Measurements from ENCODE around the gene KRT36. TPM values are rescaled to one million over a fixed set of nuclear protein-coding genes. Genes with fewer than 3 reads are reported as not detected.
A peak's percentile ranks its signal among the peaks of the same experiment; 100 is the strongest.

Gene KRT36
- total RNA-seq, 1 experiment from 2014 or later = not detected

DNA sequence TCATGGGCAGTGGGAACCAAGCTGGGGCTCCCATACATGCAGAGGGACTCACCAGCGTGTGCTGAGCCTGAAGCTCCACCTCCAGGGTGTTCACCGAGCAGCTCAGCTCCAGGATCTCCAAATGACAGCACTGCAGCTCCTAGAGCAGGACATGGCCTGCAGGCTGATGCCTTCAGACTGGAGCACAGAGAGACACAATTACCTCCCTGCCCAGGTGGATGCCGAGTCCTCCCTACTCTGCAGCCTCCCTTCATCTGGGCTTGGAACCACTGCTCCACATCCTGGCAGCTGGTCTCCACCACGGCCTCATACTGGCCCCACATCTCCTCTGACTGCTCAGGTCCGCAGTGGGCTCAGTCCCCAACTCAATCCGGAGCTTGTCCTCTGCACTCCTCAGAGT, 40.7 kb downstream of the KRT36 start:
- Mint-ChIP-seq H3K4me1 (ENCODE audit: insufficient read depth, unreplicated experiment) (peaks cover 5% of the 10 kb centered on the region), H3K36me3 (ENCODE audit: insufficient read depth, unreplicated experiment) (no peaks in the 10 kb centered on the region), H3K4me3 (ENCODE audit: unreplicated experiment) (no peak overlapping the region), H3K9me3 (ENCODE audit: unreplicated experiment) (no peaks in the 10 kb centered on the region), H3K27me3 (ENCODE audit: insufficient read depth, unreplicated experiment) (peaks cover 28% of the 10 kb centered on the region), H3K27ac (ENCODE audit: low read depth, unreplicated experiment) (no peak overlapping the region)
- ChIA-PET POLR2A (interaction anchor here (0.7 kb wide), 1 partner anchor 13 kb away, joined by 3 read pairs; no protein-coding TSS in a partner anchor), CTCF (no interaction called here)
- no peak for DNase-seq (ENCODE audit: unreplicated experiment)
- TF ChIP-seq CTCF (IDR thresholded peaks at IDR 0.05; ENCODE audit: unreplicated experiment) = no peak
- no TSS peak for BruUV-seq (replicated peaks)
- intact Hi-C loops (cut with micrococcal nuclease) = no loop called here

DNA sequence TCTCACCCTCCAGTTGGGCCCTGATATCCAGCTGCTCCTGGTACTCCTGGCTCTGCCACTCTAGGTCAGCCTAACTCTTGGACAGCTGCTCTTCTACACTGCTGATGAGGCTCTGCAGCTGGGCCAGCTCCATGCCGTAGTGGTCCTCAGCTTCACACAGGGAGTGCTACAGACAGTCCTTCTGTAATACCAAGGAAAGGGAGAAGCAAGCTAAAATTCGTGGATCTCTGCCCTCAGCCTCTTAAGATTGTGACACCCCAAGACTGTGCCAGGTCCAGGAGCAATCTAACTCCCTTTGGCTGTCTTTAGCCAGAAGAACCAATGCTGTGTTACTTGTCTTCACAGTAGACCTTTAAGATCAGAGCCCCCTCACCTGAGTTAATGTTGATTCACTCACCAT, 41.2 kb downstream of the KRT36 start:
- peak; percentile 23 for DNase-seq (ENCODE audit: unreplicated experiment)
- no peaks in the 10 kb centered on the region for H3K9me3 Mint-ChIP-seq (ENCODE audit: unreplicated experiment)
- ChIA-PET POLR2A (interaction anchor here (0.7 kb wide), 1 partner anchor 13 kb away, joined by 3 read pairs; no protein-coding TSS in a partner anchor), CTCF (interaction anchor here (0.6 kb wide), 1 partner anchor 17 kb away, joined by 5 read pairs; no protein-coding TSS in a partner anchor)
- no peak overlapping the region for H3K27ac Mint-ChIP-seq (ENCODE audit: low read depth, unreplicated experiment)
- BruUV-seq (replicated peaks) = no TSS peak
- intact Hi-C loops (cut with micrococcal nuclease) = no loop called here
- H3K4me1 Mint-ChIP-seq (ENCODE audit: insufficient read depth, unreplicated experiment) = peaks cover 5% of the 10 kb centered on the region
- TF ChIP-seq CTCF (IDR thresholded peaks at IDR 0.05; ENCODE audit: unreplicated experiment) = no peak
- H3K36me3 Mint-ChIP-seq (ENCODE audit: insufficient read depth, unreplicated experiment) = no peaks in the 10 kb centered on the region
- H3K4me3 Mint-ChIP-seq (ENCODE audit: unreplicated experiment) = no peak overlapping the region
- H3K27me3 Mint-ChIP-seq (ENCODE audit: insufficient read depth, unreplicated experiment) = peaks cover 28% of the 10 kb centered on the region

DNA sequence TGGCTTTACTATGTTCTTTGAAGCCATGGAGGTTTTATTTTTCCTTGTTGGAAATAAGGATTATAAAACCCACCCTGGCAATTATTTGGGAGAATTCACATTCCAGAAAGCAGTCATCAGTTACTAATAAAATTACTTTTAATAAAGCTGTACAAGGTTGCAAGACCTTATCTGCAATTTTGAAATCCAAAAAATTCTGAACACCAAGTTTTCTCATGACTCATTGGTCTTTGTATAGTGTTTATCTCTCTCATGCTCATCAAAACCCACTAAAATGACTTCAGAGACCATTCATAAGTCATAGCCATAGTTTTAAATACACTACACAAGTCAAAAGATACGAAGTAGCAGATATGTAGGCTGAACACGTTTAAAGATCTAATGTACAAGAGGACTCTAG, 42.9 kb downstream of the KRT36 start:
- Mint-ChIP-seq H3K4me3 (ENCODE audit: unreplicated experiment) (no peak overlapping the region), H3K27ac (ENCODE audit: low read depth, unreplicated experiment) (no peak overlapping the region), H3K27me3 (ENCODE audit: insufficient read depth, unreplicated experiment) (peaks cover 28% of the 10 kb centered on the region), H3K36me3 (ENCODE audit: insufficient read depth, unreplicated experiment) (no peaks in the 10 kb centered on the region), H3K9me3 (ENCODE audit: unreplicated experiment) (no peaks in the 10 kb centered on the region), H3K4me1 (ENCODE audit: insufficient read depth, unreplicated experiment) (peaks cover 5% of the 10 kb centered on the region)
- TF ChIP-seq CTCF (IDR thresholded peaks at IDR 0.05; ENCODE audit: unreplicated experiment) = no peak
- ChIA-PET POLR2A (interaction anchor here (0.8 to 1.0 kb wide), 2 partner anchors 18 to 54 kb away, joined by 3 read pairs; no protein-coding TSS in a partner anchor), CTCF (interaction anchor here (0.6 to 0.7 kb wide), 2 partner anchors 222 to 473 kb away, joined by 3 read pairs; no protein-coding TSS in a partner anchor)
- BruUV-seq (replicated peaks) = no TSS peak
- DNase-seq (ENCODE audit: unreplicated experiment) = no peak
- intact Hi-C loops (cut with micrococcal nuclease) = no loop called here

- no TSS peak for BruUV-seq (replicated peaks)
- no peaks in the 10 kb centered on the region for H3K36me3 Mint-ChIP-seq (ENCODE audit: insufficient read depth, unreplicated experiment)
- CTCF ChIA-PET = interaction anchor here (1.1 kb wide), 1 partner anchor 104 kb away, joined by 4 read pairs; no protein-coding TSS in a partner anchor
- no peaks in the 10 kb centered on the region for H3K9me3 Mint-ChIP-seq (ENCODE audit: unreplicated experiment)
- peaks cover 48% of the 10 kb centered on the region for H3K27me3 Mint-ChIP-seq (ENCODE audit: insufficient read depth, unreplicated experiment)
- H3K27ac Mint-ChIP-seq (ENCODE audit: low read depth, unreplicated experiment) = no peak overlapping the region
- H3K4me1 Mint-ChIP-seq (ENCODE audit: insufficient read depth, unreplicated experiment) = peaks cover 5% of the 10 kb centered on the region
- H3K4me3 Mint-ChIP-seq (ENCODE audit: unreplicated experiment) = no peak overlapping the region
- intact Hi-C loops (cut with micrococcal nuclease) = no loop called here
- POLR2A ChIA-PET = interaction anchor here (0.6 kb wide), 1 partner anchor 13 kb away, joined by 3 read pairs; no protein-coding TSS in a partner anchor
- TF ChIP-seq CTCF (IDR thresholded peaks at IDR 0.05; ENCODE audit: unreplicated experiment) = no peak
- no peak for DNase-seq (ENCODE audit: unreplicated experiment)
These were observed 45.1 kb downstream of the KRT36 start for GRCh38 chr17:41444640-41445039.
